GM12872 (cell line): ENCODE measurements around the gene PSMD11.

Source experiments
- CTCF ChIP-seq: IDR thresholded peaks from 3 replicates; pipeline ENCODE4 v1.5.1; 2011; ENCODE audit warnings: low read depth, mild to moderate bottlenecking, low read length, moderate library complexity; ENCODE audit not compliant: insufficient read depth

Gene PSMD11

GRCh38 chr17:32515677-32516383, 71.5 kb downstream of the PSMD11 start:
- TF ChIP-seq CTCF, result no peak

- TF ChIP-seq CTCF, result no peak
Observed at GRCh38 chr17:32516450-32516849, 72.1 kb downstream of the PSMD11 start.

GRCh38 chr17:32516940-32517701, 72.8 kb downstream of the PSMD11 start:
- no peak for TF ChIP-seq CTCF

- TF ChIP-seq CTCF, result no peak
Observed at GRCh38 chr17:32517982-32518381, 73.7 kb downstream of the PSMD11 start.

- no peak for TF ChIP-seq CTCF
Observed at GRCh38 chr17:32518646-32519227, 74.4 kb downstream of the PSMD11 start.

- TF ChIP-seq CTCF, result no peak
Observed at GRCh38 chr17:32519228-32520103, 75.2 kb downstream of the PSMD11 start.
